Adrenal gland (tissue), 12 donors: Measurements from ENCODE around the gene ALG2. TPM values are rescaled to one million over a fixed set of nuclear protein-coding genes. Genes with fewer than 3 reads are reported as not detected.

Source experiments
- DNase-seq, 7 donors: peaks; one replicate each; pipeline ENCODE4 v3.0.0-alpha.2; 2019 to 2020
- H3K27ac ChIP-seq, 5 donors: fragments of 200-600 bp; sonication (generic) in 4 of 5; 1 replicate in 3 of 5; 2 replicates in 2 of 5; pipeline versions ENCODE4 v1.5.1 to v1.8.0; 2016 to 2020; ENCODE audit warnings: mild to moderate bottlenecking in 1 of 5
- H3K27me3 ChIP-seq: fragments of 200-600 bp; 2 replicates; pipeline ENCODE4 v1.8.0; 2021
- H3K36me3 ChIP-seq, 2 donors: fragments of 200-600 bp; replicated peaks in 1 of 2; 1 replicate in 1 of 2; 2 replicates in 1 of 2; pipeline versions ENCODE4 v1.5.1 to v1.8.0; 2018 to 2022
- H3K4me1 ChIP-seq, 2 donors: fragments of 200-600 bp; replicated peaks in 1 of 2; 1 replicate in 1 of 2; 2 replicates in 1 of 2; pipeline versions ENCODE4 v1.5.1 to v1.8.0; 2018 to 2021
- H3K4me3 ChIP-seq, 4 donors: fragments of 200-600 bp; sonication (generic) in 3 of 4; one replicate each; pipeline ENCODE4 v1.5.1; 2016 to 2018
- H3K9me3 ChIP-seq, 3 donors: fragments of 200-600 bp; sonication (generic) in 1 of 3; replicated peaks in 1 of 3; 1 replicate in 2 of 3; 2 replicates in 1 of 3; pipeline versions ENCODE4 v1.5.1 to v1.8.0; 2016 to 2021
- CTCF ChIP-seq, 6 experiments: fragments of 450-650 bp in 4 of 6; fragments of 200-600 bp in 2 of 6; sonication (generic) in 1 of 6; IDR thresholded peaks; 1 replicate in 5 of 6; 2 replicates in 1 of 6; pipeline versions ENCODE4 v1.5.1 to v1.8.0; 2016 to 2021; ENCODE audit warnings: antibody characterized with exemption in 6 of 6, mild to moderate bottlenecking in 2 of 6, moderate library complexity in 1 of 6
- POLR2A ChIP-seq, 2 donors: fragments of 450-650 bp; IDR thresholded peaks; one replicate each; pipeline ENCODE4 v1.6.1; 2017; ENCODE audit warnings: antibody characterized with exemption in 2 of 2, mild to moderate bottlenecking in 2 of 2, moderate library complexity in 1 of 2
- WGBS, 4 donors: extraction: QIAGEN DNeasy Blood & Tissue Kit in 2 of 4; methylation state at CpG; one replicate each; pipeline versions ENCODE4 v1.1.5 to v1.1.7; 2013 to 2017; 5-methylcytosine and 5-hydroxymethylcytosine counted together
- intact Hi-C, 2 donors: fragments of 100-400 bp; cut with DNase I; formaldehyde crosslinking; loops; one replicate each; pipeline versions ENCODE4 v1.14.1 to v1.15.0; 2022 to 2023
- polyA plus RNA-seq, 3 donors: library from polyadenylated mRNA; stranded (reverse); fragments of 200-250 nt in 2 of 3; fragments of 350-450 nt in 1 of 3; fragmentation: Illumina TruSeq in 1 of 3; extraction: RNeasy Lipid Tissue Mini Kit (QIAGEN cat#74804) in 1 of 3; gene quantifications; one replicate each; pipeline ENCODE4 v1.2.3, GENCODE V29; 2013 to 2014
- total RNA-seq, 9 donors: library from RNA; depleted of rRNA in 4 of 9; stranded (reverse); fragments of >200 nt in 4 of 9; fragments of 120-200 nt in 1 of 9; fragmentation: NEBNext Ultra II Directional in 1 of 9; extraction: Animal tissue kit (Norgen Biotek cat#: 25700) in 1 of 9; gene quantifications; one replicate each; pipeline versions ENCODE4 v1.1.0 to v1.2.4, GENCODE V29; 2013 to 2023
- donor health status: healthy with polysubstance abuse.
- donor health status: Bipolar disorder and iron deficiency.
- donor health status: DM: yes; HTN: yes; CAD: no.
- donor health status: DM: no; HTN: no; CAD: no.
- donor health status: DM: no; HTN: no; CAD: no.
- donor health status: DM: yes; HTN: yes; CAD: no.

The ALG2 gene
- total and polyA plus RNA-seq, 12 donors, result 19.2 to 144 (median 60.8) TPM

- Histone ChIP-seq H3K27ac (peak overlapping the region in 2 of 5 donors; percentile 51 to 52), H3K27me3 (no peaks in the 10 kb centered on the region), H3K36me3 (no peaks in the 10 kb centered on the region), H3K4me1 (peaks cover 4 to 8% of the 10 kb centered on the region in 2 donors), H3K4me3 (no peak overlapping the region), H3K9me3 (no peaks in the 10 kb centered on the region)
- intact Hi-C loops, result no loop called here
- TF ChIP-seq POLR2A (IDR thresholded peaks at IDR 0.05), result no peak
- no peak for TF ChIP-seq CTCF (IDR thresholded peaks at IDR 0.05)
- peak; percentile 33 to 69 (median 53) for DNase-seq
- 24 to 50% (median 26%) methylated on average over 4 to 10 of the region's 10 CpGs for WGBS, 4 donors
Measured at GRCh38 chr9:99184110-99184474, 37.6 kb downstream of the ALG2 start.

- WGBS, 4 donors, result 93 to 98% (median 94%) methylated on average over 3 of the region's 3 CpGs
- no peak overlapping the region for H3K4me3 ChIP-seq
- H3K27ac ChIP-seq, result no peak overlapping the region
- no peaks in the 10 kb centered on the region for H3K36me3 ChIP-seq
- no peaks in the 10 kb centered on the region for H3K9me3 ChIP-seq
- no peak for DNase-seq
- intact Hi-C loops, result no loop called here
- H3K27me3 ChIP-seq, result no peaks in the 10 kb centered on the region
- peaks cover 4 to 8% of the 10 kb centered on the region in 2 donors for H3K4me1 ChIP-seq
- no peak for TF ChIP-seq CTCF (IDR thresholded peaks at IDR 0.05)
- no peak for TF ChIP-seq POLR2A (IDR thresholded peaks at IDR 0.05)
Measured at GRCh38 chr9:99183616-99184015, 38.1 kb downstream of the ALG2 start.

GRCh38 chr9:99182356-99182755, 39.4 kb downstream of the ALG2 start:
- no peaks in the 10 kb centered on the region for H3K9me3 ChIP-seq
- WGBS, 4 donors, result 88 to 93% (median 92%) methylated on average over 3 of the region's 3 CpGs
- H3K27me3 ChIP-seq, result no peaks in the 10 kb centered on the region
- no peak for DNase-seq
- no peaks in the 10 kb centered on the region for H3K36me3 ChIP-seq
- H3K27ac ChIP-seq, result no peak overlapping the region
- intact Hi-C loops, result no loop called here
- H3K4me1 ChIP-seq, result peaks cover 4 to 8% of the 10 kb centered on the region in 2 donors
- no peak overlapping the region for H3K4me3 ChIP-seq
- TF ChIP-seq POLR2A (IDR thresholded peaks at IDR 0.05), result no peak
- TF ChIP-seq CTCF (IDR thresholded peaks at IDR 0.05), result no peak

GRCh38 chr9:99181621-99182020, 40.1 kb downstream of the ALG2 start:
- no peaks in the 10 kb centered on the region for H3K9me3 ChIP-seq
- DNase-seq, result no peak
- H3K4me1 ChIP-seq, result peaks cover 4 to 8% of the 10 kb centered on the region in 2 donors
- H3K36me3 ChIP-seq, result no peaks in the 10 kb centered on the region
- intact Hi-C loops, result no loop called here
- H3K4me3 ChIP-seq, result no peak overlapping the region
- no peak overlapping the region for H3K27ac ChIP-seq
- WGBS, 4 donors, result 67 to 81% (median 75%) methylated on average over 4 of the region's 4 CpGs
- H3K27me3 ChIP-seq, result no peaks in the 10 kb centered on the region
- TF ChIP-seq POLR2A (IDR thresholded peaks at IDR 0.05) (no peak), CTCF (IDR thresholded peaks at IDR 0.05) (no peak)
